GM12891 (cell line): Measurements from ENCODE around the gene ANKRD1.

ENCODE experiments used
- POLR2A ChIP-seq: IDR thresholded peaks from 2 replicates; pipeline ENCODE4 v1.6.1; 2011; ENCODE audit warnings: low read depth, low read length, control low read depth
- POLR2AphosphoS5 ChIP-seq: IDR thresholded peaks from 2 replicates; pipeline ENCODE4 v1.6.1; 2011; ENCODE audit warnings: low read depth, low read length, control low read depth
- POU2F2 ChIP-seq: IDR thresholded peaks from 2 replicates; pipeline ENCODE4 v1.6.1; 2011; ENCODE audit warnings: low read depth, mild to moderate bottlenecking, control low read depth, low read length, moderate library complexity
- SPI1 ChIP-seq: IDR thresholded peaks from 2 replicates; pipeline ENCODE4 v1.6.1; 2011; ENCODE audit warnings: low read depth, low read length, control low read depth
- TAF1 ChIP-seq: IDR thresholded peaks from 2 replicates; pipeline ENCODE4 v1.6.1; 2011; ENCODE audit warnings: low read depth, low read length, control low read depth

DNA sequence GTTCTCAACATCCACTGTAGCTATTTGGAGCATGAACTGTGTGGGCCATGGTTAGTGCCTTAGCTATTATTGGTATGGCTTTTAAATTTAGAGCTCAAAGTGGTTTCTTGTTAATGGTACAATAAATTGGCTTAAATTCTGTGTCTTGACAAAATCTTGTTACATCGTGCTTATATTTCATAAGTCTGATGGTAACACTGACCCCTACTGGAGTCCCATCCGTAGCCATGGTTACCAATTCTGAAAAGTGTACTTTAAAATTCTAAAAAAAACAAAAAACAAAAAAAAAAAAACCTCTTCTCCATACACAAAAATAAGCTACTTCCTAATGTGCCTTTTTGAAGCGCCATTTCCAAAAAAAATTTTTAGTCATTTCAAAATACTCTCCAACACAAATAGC lies 55.5 kb downstream of the ANKRD1 start:
- TF ChIP-seq POLR2A (no peak), POLR2AphosphoS5 (no peak), TAF1 (no peak), POU2F2 (no peak), SPI1 (no peak)
